ENCODE results near the gene TOP3A.
"Not testable (repeated sequence)": the region's sequence is repeated elsewhere in the genome, so short reads cannot be mapped to it uniquely, and the experiment has no call there.

TOP3A gene

DNA sequence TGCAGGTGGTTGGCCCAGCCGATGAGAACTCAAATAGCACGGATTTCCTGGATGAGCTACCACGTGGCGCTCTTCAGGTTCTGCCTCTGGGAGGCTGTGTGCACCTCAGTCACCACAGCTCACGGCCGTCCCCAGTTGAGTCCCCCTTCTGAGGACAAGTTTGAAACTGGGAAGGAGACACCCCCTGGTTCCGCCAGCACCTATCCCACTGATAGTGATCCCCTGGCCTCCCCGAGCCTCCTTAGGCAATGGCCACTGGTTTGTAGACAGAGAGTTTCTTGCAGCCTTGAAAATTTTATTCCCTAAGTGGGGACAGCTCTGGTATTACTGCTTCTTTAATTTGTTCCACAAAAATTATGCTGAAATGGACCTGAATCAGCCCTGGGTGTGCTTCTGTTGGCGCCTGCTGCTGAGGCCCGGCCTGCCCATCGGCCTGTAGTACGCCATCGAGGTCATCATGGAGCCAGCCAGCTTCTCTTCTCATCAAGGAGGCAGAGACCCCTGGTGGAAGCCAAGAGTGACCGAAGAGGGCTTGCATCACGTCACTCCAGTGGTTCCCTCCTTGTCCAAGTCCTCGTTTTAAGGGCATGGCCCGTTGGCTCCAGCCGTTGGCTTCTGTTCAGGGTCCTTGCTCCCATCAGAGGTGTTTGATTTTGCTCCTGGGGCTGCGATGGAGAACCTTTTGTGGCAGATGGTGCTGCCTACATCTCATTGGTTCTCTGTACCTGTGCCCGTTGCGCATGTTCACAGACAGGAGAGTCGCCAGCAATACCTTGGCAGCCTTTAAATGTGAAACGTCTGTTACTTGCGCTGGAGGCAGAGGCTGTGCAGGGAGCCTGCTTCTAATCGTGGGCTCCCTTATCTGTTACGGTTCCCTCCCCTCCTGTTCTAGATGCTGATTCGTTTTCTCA is 9.6 kb upstream of the TOP3A start:
- no peak for DNase-seq

DNA sequence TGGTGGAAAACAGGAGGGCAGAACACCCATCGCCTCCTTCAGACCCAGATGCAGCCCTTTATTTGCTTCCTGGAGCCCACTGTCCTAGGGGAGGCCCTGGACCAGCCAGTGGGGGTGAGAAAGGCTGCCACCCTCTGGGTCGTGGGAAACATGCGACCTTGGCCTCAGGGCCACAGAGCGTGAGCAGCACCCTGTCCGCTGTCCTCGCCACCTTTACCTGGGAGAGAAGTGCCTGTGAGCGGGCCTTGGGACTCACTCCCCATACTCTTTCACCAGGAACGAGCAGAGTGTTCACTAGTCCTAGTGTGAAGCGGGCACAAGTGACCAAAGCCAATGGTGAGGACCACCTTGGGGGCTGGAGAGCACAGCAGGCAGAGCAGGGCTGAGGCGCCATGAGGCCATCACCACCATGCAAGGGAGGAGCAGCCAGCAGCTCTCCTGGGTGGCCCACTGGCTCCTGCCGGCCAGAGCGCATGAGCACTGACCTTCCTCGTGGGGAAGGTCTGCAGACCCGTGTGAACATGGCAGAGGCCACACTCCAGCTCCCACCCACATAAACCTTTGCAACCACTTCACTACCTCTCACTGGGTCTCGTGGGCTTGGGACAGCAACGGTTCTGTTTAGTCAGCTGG is 8.8 kb upstream of the TOP3A start:
- DNase-seq, result no peak

DNA sequence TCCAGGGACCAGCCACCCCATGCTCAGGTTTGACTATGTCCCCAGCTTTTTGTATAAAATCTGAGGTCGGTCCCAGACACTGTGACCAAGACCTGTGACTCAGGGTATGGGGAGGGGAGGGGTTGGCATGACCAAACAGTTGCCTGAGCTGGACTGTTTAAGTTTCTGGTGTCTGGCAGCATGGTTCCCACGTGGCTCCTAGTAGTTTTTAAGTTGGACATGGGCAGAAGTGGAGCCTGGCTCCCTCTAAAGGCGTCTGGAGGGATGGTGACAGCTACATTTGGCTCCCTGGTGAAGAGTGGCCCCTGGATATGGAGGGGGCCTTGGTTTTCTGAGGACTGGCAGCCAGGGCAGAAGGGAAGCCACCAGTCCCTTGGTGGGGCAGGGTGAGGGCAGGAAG is 8.2 kb upstream of the TOP3A start:
- DNase-seq, result no peak

DNA sequence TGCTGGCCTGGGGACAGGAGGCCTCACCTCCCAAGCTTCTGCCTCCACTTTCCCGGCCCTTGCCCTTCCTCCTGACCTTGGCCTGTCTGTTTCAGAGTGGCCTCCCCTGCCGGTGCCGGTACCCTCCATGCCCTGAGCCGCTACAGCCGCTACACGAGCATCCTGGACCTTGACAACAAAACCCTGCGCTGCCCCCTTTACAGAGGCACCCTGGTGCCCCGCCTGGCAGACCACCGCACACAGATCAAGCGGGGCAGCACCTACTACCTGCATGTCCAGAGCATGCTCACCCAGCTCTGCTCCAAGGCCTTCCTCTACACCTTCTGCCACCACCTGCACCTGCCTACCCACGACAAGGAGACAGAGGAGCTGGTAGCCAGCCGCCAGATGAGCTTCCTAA is 7.7 kb upstream of the TOP3A start:
- no peak for DNase-seq

DNA sequence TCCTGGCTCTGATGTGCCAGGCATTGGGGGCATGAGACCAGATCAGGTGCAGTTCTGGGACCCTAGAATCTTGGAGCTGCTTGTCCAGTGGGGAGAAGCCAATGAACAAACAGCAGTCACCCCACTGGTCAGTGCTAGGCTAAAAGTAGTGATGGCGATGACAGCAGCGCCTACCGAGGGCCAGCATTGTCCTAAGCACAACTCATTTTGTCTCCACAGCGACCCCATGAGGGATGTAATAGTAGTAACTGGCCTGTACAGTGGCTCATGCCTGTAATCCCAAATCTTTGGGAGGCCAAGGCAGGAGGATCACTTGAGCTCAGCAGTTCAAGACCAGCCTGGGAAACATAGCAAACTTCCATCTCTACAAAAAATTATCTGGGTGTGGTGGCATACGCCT is 6.5 kb upstream of the TOP3A start:
- no peak for DNase-seq

DNA sequence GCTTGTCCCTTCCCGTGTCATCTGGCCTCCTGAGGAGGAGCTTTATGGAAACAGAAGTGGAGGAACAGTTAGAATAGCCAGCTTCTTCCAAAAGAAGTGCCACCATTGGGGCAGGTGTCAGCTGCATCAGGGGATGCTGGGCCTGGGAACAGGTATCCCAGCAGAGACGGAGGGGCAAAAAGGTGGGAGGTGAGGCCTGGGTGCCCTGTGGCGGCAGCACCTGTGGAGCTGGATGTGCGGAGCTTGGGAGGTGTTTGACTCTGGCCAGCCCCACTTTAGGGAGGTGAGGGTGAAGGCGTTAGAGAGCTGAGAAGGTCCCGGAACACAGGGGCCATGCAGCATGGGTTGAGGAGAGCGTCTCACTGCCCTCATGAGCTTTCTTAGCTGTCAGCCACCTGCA is 5.5 kb upstream of the TOP3A start:
- no peak for DNase-seq

DNA sequence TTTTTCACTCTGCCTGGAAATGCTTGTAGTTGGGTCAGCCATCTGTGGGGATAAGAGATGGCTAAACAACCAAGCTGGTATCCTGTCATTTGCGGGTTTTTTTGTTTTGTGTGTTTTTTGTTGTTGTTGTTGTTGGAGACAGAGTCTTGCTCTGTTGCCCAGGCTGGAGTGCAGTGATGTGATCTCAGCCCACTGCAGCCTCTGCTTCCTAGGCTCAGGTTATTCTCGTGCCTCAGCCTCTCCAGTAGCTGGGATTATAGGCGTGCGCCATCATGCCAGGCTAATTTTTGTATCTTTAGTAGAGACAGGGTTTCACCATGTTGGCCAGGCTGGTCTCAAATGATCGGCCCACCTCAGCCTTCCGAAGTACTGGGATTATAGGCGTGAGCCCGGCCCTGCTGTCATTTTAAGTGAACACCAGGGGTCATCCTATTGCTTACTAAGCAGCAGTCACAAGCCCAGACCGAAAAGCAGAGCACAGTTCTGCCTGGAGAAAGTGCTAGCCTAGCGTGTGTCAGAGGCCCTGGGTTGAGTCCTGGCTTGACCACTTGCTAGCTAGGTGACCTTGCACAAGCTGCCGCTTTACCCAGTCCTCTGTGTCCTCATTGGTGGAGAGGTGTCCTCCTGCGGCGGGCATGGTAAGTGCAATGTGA is 4.9 kb upstream of the TOP3A start:
- no peak for DNase-seq

DNA sequence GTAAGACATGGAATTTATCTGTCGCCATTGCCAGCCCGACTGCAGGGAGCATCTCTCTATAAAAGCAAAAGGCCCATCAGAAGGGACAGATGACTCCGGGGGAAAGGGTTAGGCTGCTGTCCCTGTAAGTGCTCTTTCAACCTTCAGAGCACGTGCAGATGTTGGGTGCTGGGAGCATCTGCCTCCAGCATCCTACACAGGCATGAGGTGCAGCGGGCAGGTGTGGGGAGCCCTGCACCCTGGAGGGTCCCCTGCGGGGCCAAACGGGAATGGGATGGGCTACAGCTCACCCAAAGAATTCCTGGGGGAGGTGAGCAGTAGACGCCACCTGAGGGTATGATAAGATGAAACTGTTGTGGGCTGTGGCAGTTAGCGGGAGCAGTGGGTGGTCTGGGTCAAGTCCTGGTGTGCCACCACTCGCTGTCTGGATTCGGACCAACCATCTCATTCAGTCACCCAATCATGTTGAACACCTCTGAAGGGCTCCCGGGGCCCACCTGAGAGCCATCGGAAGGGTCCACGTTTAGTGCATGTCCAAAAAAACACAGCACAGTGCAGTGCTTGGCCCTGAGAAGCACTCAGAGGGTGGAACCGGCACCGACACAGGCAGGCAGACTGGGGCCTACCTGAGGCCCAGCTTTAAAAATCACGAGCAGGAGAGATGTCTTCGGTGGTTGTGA is 4.1 kb upstream of the TOP3A start:
- no peak for DNase-seq

DNA sequence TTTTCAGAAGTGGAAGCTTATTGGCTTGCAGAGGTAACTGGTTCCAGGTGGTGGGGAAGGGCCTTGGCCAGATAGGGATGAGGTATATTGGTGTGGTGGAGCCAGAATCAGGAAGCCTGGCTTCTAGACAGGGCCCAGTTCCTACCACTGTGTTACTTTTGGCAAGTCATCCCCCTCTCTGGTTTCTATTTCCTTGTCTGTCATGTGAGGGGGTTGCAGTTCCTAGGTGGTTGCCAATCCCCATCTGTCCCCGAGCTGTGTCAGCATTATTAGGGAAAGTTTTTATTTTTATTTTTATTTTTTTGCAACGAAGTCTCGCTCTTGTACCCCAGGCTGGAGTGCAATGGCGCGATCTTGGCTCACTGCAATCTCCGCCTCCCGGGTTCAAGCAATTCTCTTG is 3.3 kb upstream of the TOP3A start:
- no peak for DNase-seq

DNA sequence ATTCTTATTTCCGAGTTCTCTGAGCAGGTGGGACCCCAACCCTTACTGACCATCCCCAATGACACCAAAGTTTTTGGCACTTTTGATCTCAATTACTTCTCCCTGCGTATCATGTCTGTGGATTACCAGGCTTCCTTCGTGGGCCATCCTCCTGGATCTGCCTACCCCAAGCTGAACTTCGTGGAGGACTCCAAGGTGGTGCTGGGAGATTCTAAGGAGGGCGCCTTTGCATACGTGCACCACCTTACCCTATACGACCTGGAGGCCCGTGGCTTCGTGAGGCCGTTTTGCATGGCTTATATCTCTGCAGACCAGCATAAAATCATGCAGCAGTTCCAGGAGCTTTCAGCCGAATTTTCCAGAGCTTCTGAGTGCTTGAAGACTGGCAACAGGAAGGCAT is 1.2 kb upstream of the TOP3A start:
- DNase-seq, result no peak

DNA sequence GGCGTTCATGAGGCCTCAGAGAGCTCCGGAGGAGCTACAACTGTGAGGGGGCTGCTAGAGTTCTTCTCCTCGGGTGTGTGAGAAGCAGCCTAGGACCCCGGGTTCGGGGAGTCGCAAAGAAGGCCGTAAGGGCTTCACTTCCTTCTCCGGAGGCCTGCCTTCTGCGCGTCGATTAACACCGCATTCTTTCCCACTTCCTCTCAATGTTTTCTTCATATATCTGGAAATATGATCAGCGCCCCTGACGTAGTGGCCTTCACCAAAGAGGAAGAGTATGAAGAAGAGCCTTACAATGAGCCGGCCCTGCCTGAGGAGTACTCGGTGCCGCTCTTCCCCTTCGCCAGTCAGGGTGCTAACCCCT is 748 bp upstream of the TOP3A start:
- no peak for DNase-seq

DNA sequence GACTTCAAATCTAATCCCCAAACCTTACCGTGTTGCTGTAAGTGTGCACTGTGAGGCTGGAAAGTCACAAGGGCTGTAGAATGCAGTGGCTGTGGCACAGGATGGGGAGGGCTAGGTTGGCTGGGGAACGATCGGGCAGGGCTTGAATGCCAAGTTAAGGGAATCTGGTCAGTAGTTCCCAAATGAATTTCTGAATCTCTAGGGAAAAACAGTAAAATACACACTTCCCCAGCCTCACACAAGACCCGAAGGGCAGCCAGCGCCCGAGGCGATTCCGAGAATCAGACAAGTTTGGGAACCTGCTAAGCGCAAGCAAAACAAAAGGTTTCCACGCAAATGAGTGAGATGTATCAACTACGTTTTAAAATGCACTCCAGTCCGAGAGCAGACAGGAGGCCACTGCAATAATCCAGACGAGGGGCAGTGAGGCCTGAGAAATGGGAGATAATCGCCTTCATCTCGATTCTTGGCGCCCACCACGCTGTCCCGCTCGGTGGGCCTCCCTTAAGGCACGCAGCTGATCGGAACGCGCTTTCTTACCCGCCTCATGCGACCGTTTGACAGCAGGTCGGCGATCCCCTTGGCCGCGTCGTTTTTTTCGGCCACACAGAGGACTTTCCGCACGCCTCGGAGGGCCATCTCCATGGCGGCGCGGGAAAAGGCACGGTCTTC is 599 bp downstream of the TOP3A start:
- no peak for DNase-seq

DNA sequence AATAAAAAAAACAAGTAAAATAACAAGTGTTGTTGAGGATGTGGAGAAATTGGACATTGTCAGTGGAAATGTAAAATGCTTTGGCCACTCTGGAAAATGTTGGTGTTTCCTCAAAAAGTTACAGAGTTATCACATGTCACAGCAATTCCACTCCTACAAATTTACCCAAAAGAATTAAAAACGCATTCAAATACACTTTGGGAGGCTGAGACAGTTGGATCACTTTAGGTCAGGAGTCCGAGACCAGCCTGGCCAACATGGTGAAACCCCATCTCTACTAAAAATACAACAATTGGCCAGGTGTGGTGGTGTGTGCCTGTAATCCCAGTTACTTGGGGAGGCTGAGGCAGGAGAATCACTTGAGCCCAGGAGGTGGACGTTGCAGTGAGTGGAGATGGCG is 5.6 kb downstream of the TOP3A start:
- DNase-seq, result no peak

DNA sequence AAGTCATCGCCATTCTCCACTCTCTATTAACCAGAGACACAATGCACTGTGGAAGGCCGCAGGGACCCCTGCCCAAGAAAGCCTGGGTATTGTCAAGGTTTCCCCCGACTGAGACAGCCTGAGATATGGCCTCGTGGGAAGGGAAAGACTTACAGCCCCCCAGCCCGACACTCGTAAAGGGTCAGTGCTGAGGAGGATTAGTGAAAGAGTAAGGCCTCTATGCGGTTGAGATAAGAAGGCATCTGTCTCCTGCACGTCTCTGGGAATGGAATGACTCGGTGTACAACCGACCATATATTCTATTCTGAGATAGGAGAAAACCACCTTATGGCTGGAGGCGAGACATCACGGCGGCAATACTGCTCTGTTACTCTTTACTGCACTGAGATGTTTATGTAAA is 11.6 kb downstream of the TOP3A start:
- not testable (repeated sequence) for DNase-seq

DNA sequence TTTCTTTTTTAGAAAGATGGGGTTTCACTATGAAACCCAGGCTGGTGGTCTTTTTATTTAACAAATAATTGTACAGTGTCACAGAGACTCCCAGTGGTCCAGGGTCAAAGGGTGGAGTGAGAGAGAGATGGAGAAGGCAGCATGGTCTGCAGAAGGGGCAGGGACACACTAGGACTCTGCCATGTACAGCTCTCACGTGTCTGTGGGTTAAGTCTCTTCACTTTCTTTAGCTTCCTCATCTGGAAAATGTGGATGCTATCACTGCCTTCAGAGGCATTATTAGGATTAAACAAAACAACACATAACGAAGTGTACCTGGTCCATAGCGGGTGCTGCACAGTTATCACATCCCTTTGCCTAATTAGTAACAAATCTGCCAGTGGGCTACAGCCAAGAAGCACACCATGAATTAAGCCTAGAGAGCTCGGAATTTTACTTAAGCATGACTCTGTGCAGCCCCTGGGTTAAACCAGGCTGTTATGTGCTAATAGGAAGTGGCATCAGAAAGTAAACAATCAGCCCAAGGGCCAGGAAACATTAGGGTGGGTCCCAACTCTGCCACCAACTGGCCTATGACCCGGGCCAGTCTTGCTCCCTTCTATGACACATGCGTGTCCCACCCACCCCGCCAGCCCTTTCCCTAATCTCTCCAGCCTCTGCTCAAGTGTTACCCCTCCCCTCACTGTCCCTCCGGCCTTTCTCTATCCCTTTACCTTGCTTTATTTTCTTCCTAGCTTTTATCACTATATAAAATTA is 13.9 kb downstream of the TOP3A start:
- DNase-seq, result no peak

DNA sequence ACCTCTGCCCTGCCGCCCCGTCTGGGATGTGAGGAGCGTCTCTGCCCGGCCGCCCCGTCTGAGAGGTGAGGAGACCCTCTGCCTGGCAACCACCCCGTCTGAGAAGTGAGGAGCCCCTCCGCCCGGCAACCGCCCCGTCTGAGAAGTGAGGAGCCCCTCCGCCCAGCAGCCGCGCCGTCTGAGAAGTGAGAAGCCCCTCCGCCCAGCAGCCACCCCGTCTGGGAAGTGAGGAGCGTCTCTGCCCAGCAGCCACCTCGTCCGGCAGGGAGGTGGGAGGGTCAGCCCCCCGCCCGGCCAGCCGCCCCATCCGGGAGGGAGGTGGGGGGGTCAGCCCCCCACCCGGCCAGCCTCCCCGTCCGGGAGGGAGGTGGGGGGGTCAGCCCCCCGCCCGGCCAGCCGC is 16.7 kb downstream of the TOP3A start:
- DNase-seq, result not testable (repeated sequence)

DNA sequence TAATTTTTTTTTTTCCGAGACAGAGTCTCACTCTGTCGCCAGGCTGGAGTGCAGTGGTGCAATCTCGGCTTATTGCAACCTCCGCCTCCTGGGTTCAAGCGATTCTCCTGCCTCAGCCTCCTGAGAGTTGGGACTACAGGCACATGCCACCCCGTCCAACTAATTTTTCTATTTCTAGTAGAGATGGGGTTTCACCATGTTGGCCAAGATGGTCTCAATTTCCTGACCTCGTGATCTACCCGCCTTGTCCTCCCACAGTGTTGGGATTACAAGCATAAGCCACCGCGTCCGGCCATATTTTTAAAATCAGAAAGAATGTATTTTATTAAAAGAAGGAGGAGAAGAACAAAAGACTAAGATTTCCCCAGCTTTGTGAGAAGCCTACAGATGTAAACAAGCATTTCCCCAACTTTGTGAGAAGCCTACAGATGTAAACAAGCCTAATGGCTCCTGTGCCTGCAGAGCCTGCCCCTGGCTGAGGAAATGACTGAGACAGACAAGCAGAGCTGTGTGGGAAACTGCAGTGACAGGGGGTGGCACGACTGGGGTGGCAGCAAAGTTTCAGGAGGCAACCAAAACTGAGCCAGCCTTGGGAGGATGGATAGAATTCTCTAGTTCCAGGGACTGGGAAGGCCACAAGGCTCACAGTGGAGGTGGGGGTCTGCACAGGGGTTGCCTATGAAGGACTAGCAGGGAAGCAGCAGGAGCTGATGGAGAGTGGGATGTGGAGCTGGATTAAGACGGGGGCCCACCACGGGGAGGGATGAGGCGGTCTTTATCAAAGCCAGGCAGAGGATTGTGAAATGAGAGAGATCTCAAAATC is 22.9 kb downstream of the TOP3A start:
- DNase-seq, result no peak

DNA sequence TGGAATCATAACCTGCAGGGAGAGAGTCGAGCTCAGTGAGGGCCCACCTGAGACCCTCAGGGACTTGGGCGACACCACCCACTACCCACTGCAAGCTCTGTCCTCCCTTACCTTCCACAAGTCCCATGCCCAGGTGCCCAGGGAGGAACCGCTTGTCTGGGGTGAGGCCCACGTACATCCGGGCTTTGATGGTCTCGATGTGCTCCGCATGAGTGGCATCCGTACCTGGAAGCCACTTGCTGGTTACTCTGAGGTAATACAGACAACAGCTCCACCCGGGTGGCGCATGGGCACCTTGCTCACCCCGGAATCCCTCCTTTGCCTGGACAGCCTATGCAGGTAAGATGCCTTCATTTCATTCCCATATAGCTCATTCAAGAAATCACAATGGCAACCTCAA is 29.5 kb downstream of the TOP3A start:
- DNase-seq, result no peak

DNA sequence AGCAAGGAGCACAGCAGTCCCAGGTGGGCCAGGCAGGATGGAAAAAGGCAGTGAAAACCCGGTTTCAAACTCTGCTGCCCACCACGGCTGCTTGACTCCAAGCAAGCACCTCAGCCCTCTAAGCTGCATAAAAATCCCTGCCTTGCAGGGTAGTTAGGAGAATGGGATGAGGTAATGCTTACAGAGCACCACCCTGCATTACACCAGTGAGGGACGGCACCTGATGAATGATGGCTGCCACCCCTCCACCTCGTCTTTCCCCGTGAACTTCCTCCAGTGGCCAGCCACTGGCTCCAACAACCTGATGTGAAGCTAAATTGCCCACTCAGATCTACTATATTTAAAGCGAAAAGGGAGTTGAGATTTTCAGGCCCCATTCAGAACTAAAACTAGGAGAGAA is 33.0 kb downstream of the TOP3A start:
- no peak for DNase-seq

DNA sequence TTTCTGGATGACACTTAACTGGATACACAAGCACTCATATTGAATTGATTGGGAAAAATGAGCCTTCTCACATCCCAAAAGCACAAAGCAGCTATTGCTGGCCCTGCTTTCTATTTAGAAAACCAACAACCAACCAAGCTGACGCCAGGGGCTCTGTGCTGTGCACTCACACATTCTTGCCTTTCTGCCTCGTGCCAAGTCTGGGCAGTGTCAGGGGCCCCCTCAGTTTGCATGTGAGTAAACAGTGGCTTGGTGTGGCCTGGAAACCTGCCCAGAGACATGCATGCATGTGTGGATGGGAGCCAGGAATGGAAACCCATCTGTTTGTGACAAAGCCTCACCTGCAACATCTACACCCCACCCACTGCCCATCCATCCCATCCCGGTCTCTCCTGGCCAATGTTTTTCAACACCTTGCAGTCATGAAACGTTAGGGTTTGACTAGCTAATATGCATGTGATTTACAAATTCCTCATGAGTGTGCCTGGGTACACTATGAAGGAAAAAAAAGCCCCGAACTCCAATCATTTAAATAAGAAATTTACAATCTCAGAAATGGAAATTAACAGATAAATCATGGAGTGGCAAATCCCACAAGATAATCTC is 33.9 kb downstream of the TOP3A start:
- DNase-seq, result no peak

DNA sequence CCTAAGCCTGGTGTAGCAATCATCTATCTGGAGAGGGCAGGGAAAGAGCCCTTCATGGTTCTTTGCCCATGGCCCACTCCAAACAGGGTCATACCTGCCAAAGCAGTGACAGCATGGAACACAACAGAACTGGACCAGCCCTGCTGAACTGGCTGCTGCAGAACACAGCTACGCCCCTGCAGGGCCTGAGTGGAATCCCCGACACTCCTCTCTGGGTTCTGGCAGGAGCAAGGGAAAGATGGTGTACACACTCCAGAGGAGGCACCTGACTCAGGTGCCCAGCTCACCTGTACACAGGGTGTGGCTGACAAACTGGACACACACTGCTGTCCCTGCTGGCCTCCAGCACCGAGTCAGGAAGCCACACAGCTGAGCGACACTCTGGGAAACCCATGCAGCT is 34.5 kb downstream of the TOP3A start:
- DNase-seq, result no peak

Measured in NCI-H2081 treated with DMSO at 0.1 percent for 48 hours (cell line).